MG63 (cell line): ENCODE data around the gene RBM47. TPM values are rescaled to one million over a fixed set of nuclear protein-coding genes. Genes with fewer than 3 reads are reported as not detected.
"Not testable (repeated sequence)": the region's sequence is repeated elsewhere in the genome, so short reads cannot be mapped to it uniquely, and the experiment has no call there.

ENCODE experiments used
- DNase-seq: peaks from one replicate; pipeline ENCODE4 v3.0.0-alpha.2; 2020
- H3K27me3 ChIP-seq: fragments of 250-450 bp; sonication (Bioruptor Pico); 2 replicates; pipeline ENCODE4 v1.5.1; 2020; ENCODE audit warnings: mild to moderate bottlenecking, moderate library complexity
- H3K36me3 ChIP-seq: fragments of 250-450 bp; sonication (Bioruptor Pico); 2 replicates; pipeline ENCODE4 v1.5.1; 2020; ENCODE audit warnings: mild to moderate bottlenecking, moderate library complexity
- H3K4me3 ChIP-seq: fragments of 250-450 bp; sonication (Bioruptor Pico); 2 replicates; pipeline ENCODE4 v1.5.1; 2020; ENCODE audit warnings: mild to moderate bottlenecking, moderate library complexity
- H3K9me3 ChIP-seq: fragments of 250-450 bp; sonication (Bioruptor Pico); 2 replicates; pipeline ENCODE4 v1.5.1; 2020; ENCODE audit warnings: mild to moderate bottlenecking, moderate library complexity
- total RNA-seq: library from RNA; depleted of rRNA; stranded (reverse); fragments of >200 nt; shearing (Covaris generic); gene quantifications from 2 replicates; pipeline ENCODE4 v1.2.3, GENCODE V29; 2014; ENCODE audit warnings: low replicate concordance

The RBM47 gene
- total RNA-seq, 1 experiment from 2014 or later, result 0.66 TPM

GRCh38 chr4:40434126-40434687 lies 195.5 kb downstream of the RBM47 start:
- DNase-seq, result no peak
- Histone ChIP-seq H3K4me3 (no peak overlapping the region), H3K36me3 (no peaks in the 10 kb centered on the region), H3K27me3 (no peaks in the 10 kb centered on the region), H3K9me3 (no peaks in the 10 kb centered on the region)

GRCh38 chr4:40432504-40432903 lies 197.2 kb downstream of the RBM47 start:
- Histone ChIP-seq H3K9me3 (no peaks in the 10 kb centered on the region), H3K27me3 (no peaks in the 10 kb centered on the region), H3K4me3 (no peak overlapping the region), H3K36me3 (no peaks in the 10 kb centered on the region)
- DNase-seq, result no peak

- DNase-seq, result not testable (repeated sequence)
Measured at GRCh38 chr4:40427871-40428270, 201.8 kb downstream of the RBM47 start.

GRCh38 chr4:40427128-40427527 lies 202.5 kb downstream of the RBM47 start:
- Histone ChIP-seq H3K4me3 (no peak overlapping the region), H3K9me3 (no peaks in the 10 kb centered on the region), H3K27me3 (no peaks in the 10 kb centered on the region), H3K36me3 (no peaks in the 10 kb centered on the region)
- DNase-seq, result no peak

More at GRCh38 chr4:40427871-40428270, 201.8 kb downstream of the RBM47 start:
- not testable (repeated sequence) for H3K4me3 ChIP-seq, H3K36me3 ChIP-seq, H3K9me3 ChIP-seq, H3K27me3 ChIP-seq

GRCh38 chr4:40425799-40426574 lies 203.7 kb downstream of the RBM47 start:
- no peaks in the 10 kb centered on the region for H3K36me3 ChIP-seq
- H3K27me3 ChIP-seq, result no peaks in the 10 kb centered on the region
- H3K9me3 ChIP-seq, result no peaks in the 10 kb centered on the region
- no peak for DNase-seq
- no peak overlapping the region for H3K4me3 ChIP-seq

GRCh38 chr4:40423735-40424134 lies 205.9 kb downstream of the RBM47 start:
- H3K9me3 ChIP-seq, result no peaks in the 10 kb centered on the region
- no peak overlapping the region for H3K4me3 ChIP-seq
- no peaks in the 10 kb centered on the region for H3K27me3 ChIP-seq
- H3K36me3 ChIP-seq, result no peaks in the 10 kb centered on the region
- DNase-seq, result no peak

- no peak for DNase-seq
- H3K27me3 ChIP-seq, result no peaks in the 10 kb centered on the region
- no peaks in the 10 kb centered on the region for H3K9me3 ChIP-seq
- no peak overlapping the region for H3K4me3 ChIP-seq
- no peaks in the 10 kb centered on the region for H3K36me3 ChIP-seq
Measured at GRCh38 chr4:40421839-40422708, 207.6 kb downstream of the RBM47 start.

GRCh38 chr4:40419231-40419912 lies 210.3 kb downstream of the RBM47 start:
- DNase-seq, result no peak
- no peak overlapping the region for H3K4me3 ChIP-seq
- no peaks in the 10 kb centered on the region for H3K27me3 ChIP-seq
- H3K36me3 ChIP-seq, result no peaks in the 10 kb centered on the region
- H3K9me3 ChIP-seq, result no peaks in the 10 kb centered on the region

GRCh38 chr4:40418430-40419230 lies 211.0 kb downstream of the RBM47 start:
- no peaks in the 10 kb centered on the region for H3K9me3 ChIP-seq
- no peak for DNase-seq
- no peak overlapping the region for H3K4me3 ChIP-seq
- no peaks in the 10 kb centered on the region for H3K27me3 ChIP-seq
- H3K36me3 ChIP-seq, result no peaks in the 10 kb centered on the region

GRCh38 chr4:40417941-40418340 lies 211.7 kb downstream of the RBM47 start:
- DNase-seq, result no peak
- Histone ChIP-seq H3K4me3 (no peak overlapping the region), H3K9me3 (no peaks in the 10 kb centered on the region), H3K27me3 (no peaks in the 10 kb centered on the region), H3K36me3 (no peaks in the 10 kb centered on the region)

GRCh38 chr4:40414673-40415072 lies 215.0 kb downstream of the RBM47 start:
- no peaks in the 10 kb centered on the region for H3K36me3 ChIP-seq
- no peaks in the 10 kb centered on the region for H3K27me3 ChIP-seq
- no peak overlapping the region for H3K4me3 ChIP-seq
- DNase-seq, result no peak
- H3K9me3 ChIP-seq, result no peaks in the 10 kb centered on the region

- DNase-seq, result no peak
- H3K36me3 ChIP-seq, result no peaks in the 10 kb centered on the region
- no peaks in the 10 kb centered on the region for H3K9me3 ChIP-seq
- H3K4me3 ChIP-seq, result no peak overlapping the region
- no peaks in the 10 kb centered on the region for H3K27me3 ChIP-seq
Measured at GRCh38 chr4:40412866-40413795, 216.5 kb downstream of the RBM47 start.

GRCh38 chr4:40412388-40412787 lies 217.3 kb downstream of the RBM47 start:
- DNase-seq, result no peak
- Histone ChIP-seq H3K9me3 (no peaks in the 10 kb centered on the region), H3K36me3 (no peaks in the 10 kb centered on the region), H3K4me3 (no peak overlapping the region), H3K27me3 (no peaks in the 10 kb centered on the region)

GRCh38 chr4:40409835-40410234 lies 219.8 kb downstream of the RBM47 start:
- no peak overlapping the region for H3K4me3 ChIP-seq
- H3K27me3 ChIP-seq, result no peaks in the 10 kb centered on the region
- DNase-seq, result no peak
- H3K9me3 ChIP-seq, result no peaks in the 10 kb centered on the region
- no peaks in the 10 kb centered on the region for H3K36me3 ChIP-seq

- not testable (repeated sequence) for H3K4me3 ChIP-seq, DNase-seq, H3K36me3 ChIP-seq, H3K9me3 ChIP-seq, H3K27me3 ChIP-seq
Measured at GRCh38 chr4:40407468-40407867, 222.2 kb downstream of the RBM47 start.
